Measurements from ENCODE around the gene SPPL2A.

SPPL2A gene

GRCh38 chr15:50685976-50686468 lies 79.5 kb downstream of the SPPL2A start:
- DNase-seq: peak; percentile 79 to 80

DNA sequence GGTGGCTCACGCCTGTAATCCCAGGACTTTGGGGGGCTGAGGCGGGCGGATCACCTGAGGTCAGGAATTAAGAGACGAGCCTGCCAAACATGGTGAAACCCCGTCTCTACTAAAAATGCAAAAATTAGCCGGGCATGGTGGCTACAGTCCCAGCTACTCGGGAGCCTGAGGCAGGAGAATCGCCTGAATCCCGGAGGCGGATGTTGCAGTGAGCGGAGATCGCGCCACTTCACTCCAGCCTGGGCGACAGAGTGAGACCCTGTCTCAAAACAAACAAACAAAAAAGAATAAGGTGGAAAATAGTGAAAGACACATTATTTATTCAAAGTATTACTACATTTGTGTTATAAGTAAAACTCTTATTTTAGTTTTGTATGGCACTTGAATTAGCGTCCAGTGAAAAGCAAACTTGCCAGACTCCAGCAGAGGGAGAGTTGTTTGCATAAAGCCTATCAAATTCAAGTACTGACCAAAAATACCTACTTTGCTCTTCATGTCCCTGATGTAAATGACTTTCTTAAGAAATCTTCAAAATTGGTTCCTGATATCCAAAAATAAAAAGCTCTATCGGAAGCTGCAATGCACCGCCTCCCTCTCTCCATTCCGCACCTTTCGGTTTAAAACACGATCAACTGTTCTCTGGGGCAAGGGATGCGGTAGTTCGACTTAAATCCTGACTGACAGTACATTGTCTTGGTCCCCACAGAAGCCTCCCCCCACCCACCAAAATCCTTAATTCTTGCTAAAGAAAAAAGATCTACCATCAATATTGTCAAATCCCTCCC lies 80.1 kb downstream of the SPPL2A start:
- DNase-seq: no peak

DNA sequence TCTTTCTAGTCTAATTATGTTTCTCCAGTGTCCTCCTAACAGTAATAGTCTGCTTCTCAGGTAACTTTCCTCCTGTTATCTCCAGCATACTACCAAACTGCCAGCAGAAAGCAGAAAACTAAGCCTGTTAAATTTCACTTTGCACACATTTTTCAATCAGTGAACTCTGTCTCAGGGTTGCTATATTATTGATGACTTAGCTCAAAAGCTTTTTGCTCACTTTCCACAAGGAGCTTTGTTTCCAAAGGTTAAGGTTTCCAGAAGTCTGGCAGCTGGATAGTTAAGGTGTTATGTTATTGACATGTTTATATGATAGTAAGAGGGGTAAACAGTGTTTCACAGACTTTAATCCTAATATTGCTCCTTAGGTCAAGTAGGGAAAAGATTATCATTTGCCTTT lies 84.0 kb downstream of the SPPL2A start:
- no peak for DNase-seq

GRCh38 chr15:50676799-50677483 lies 88.6 kb downstream of the SPPL2A start:
- DNase-seq: no peak

- peak in 1 of 2 donors; percentile 58 for DNase-seq
These were observed 89.9 kb downstream of the SPPL2A start for GRCh38 chr15:50675535-50676144.

DNA sequence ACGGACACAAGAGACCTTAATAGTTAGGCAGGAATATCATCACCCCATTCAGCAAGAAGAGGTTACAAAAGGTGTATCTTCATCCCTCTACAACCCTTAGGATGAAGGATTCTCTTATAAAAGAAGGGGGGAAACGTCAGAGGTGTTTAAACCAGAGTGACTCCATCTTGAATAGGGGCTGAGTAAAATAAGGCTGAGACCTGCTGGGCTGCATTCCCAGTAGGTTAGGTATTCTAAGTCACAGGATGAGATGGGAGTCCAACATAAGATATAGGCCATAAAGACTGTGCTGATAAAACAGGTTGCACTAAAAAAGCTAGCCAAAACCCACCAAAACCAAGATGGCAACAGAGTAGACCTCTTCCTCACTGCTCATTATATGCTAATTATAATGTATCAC lies 95.4 kb downstream of the SPPL2A start:
- DNase-seq: no peak

GRCh38 chr15:50669611-50670010 lies 95.9 kb downstream of the SPPL2A start:
- no peak for DNase-seq

- DNase-seq: no peak
These were observed 99.6 kb downstream of the SPPL2A start for GRCh38 chr15:50665938-50666337.

DNA sequence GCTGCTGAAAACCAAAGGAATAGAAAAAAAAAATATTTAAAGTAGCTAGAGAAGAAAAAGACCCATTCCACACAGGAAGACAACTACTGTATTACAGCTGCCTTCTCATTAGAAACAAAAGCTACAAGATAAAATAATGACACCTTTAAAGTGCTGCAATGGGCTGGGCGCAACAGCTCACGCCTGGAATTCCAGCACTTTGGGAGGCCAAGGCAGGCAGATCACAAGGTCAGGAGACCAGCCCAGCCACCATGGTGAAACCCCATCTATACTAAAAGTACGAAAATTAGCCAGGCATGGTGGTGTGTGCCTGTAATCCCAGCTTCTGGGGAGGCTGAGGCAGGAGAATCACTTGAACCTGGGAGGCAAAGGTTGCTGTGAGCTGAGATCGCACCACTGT lies 110.0 kb downstream of the SPPL2A start:
- DNase-seq: no peak

DNA sequence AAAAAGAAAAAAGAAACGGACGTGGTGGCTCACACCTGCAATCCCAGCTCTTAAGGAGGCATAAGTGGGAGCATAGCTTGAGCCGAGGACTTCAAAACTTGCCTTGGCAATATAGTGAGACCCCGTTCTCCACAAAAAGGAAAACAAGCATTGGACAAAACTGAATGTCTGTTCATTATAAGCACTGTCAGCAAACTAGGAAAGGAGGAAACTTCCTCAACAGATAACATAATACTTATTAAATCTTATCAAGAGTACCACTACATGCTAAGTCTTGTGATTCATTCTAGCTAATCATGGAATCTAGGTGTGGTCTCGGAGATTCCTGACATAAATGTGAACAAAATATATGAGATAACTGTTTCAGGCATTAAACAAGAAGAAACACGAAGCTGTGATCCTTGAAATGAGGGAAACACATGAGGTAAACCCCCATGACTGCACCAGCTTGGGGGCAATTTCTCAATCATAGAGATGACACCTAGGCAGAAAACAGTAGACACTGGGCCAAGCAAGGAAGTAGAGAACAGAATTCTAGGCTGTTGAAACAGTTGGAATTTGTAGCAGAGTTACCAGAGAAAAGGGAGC lies 112.3 kb downstream of the SPPL2A start:
- no peak for DNase-seq

GRCh38 chr15:50652671-50653070 lies 112.8 kb downstream of the SPPL2A start:
- no peak for DNase-seq

All from CD4-positive, alpha-beta T cell treated with Interleukin-4 for 1 hour (primary cell).